Cardiac muscle cell (in vitro differentiated cells and primary cell): Measurements from ENCODE around the gene HTR4. TPM values are rescaled to one million over a fixed set of nuclear protein-coding genes. Genes with fewer than 3 reads are reported as not detected.
"Not testable (repeated sequence)": the region's sequence is repeated elsewhere in the genome, so short reads cannot be mapped to it uniquely, and the experiment has no call there.

Experiments
- DNase-seq, 2 donors: peaks; one replicate each; pipeline versions ENCODE4 v3.0.0 to v3.0.0-alpha.2; 2010 to 2017; ENCODE audit warnings: low read depth in 1 of 2, low spot score in 1 of 2
- H3K27ac ChIP-seq: fragments of 200-600 bp; sonication (generic); 2 replicates; pipeline ENCODE4 v1.5.1; 2016
- H3K27me3 ChIP-seq: fragments of 200-600 bp; sonication (generic); 2 replicates; pipeline ENCODE4 v1.6.0; 2016; ENCODE audit warnings: control low read depth
- H3K36me3 ChIP-seq: fragments of 200-600 bp; sonication (generic); 2 replicates; pipeline ENCODE4 v1.5.1; 2016; ENCODE audit warnings: control low read depth
- H3K4me1 ChIP-seq: fragments of 200-600 bp; sonication (generic); 2 replicates; pipeline ENCODE4 v1.8.1; 2017; ENCODE audit warnings: low read depth, mild to moderate bottlenecking, mixed run types
- H3K4me3 ChIP-seq: fragments of 200-600 bp; sonication (generic); 2 replicates; pipeline ENCODE4 v1.5.1; 2016; ENCODE audit warnings: mild to moderate bottlenecking
- H3K9me3 ChIP-seq: fragments of 200-600 bp; sonication (generic); 2 replicates; pipeline ENCODE4 v1.5.1; 2017; ENCODE audit warnings: low read depth, mild to moderate bottlenecking, control low read depth
- polyA plus RNA-seq: library from polyadenylated mRNA; unstranded; fragments of >200 nt; fragmentation: Nextera tagmentation; extraction: Ambion mirVana; gene quantifications from 2 replicates; pipeline ENCODE4 v1.2.1, GENCODE V29; 2016
- total RNA-seq: library from RNA; depleted of rRNA; stranded (reverse); fragments of >200 nt; gene quantifications from 2 replicates; pipeline ENCODE4 v1.2.3, GENCODE V29; 2016
- TF ChIP-seq, protein P1 (sequence below): IDR thresholded peaks from 2 replicates; pipeline ENCODE4 v1.5.1; 2012; ENCODE audit warnings: low read depth, mild to moderate bottlenecking, low read length

The HTR4 gene
- total and polyA plus RNA-seq, 2 experiments from 2014 or later, result 0.82 to 2.3 TPM

DNA sequence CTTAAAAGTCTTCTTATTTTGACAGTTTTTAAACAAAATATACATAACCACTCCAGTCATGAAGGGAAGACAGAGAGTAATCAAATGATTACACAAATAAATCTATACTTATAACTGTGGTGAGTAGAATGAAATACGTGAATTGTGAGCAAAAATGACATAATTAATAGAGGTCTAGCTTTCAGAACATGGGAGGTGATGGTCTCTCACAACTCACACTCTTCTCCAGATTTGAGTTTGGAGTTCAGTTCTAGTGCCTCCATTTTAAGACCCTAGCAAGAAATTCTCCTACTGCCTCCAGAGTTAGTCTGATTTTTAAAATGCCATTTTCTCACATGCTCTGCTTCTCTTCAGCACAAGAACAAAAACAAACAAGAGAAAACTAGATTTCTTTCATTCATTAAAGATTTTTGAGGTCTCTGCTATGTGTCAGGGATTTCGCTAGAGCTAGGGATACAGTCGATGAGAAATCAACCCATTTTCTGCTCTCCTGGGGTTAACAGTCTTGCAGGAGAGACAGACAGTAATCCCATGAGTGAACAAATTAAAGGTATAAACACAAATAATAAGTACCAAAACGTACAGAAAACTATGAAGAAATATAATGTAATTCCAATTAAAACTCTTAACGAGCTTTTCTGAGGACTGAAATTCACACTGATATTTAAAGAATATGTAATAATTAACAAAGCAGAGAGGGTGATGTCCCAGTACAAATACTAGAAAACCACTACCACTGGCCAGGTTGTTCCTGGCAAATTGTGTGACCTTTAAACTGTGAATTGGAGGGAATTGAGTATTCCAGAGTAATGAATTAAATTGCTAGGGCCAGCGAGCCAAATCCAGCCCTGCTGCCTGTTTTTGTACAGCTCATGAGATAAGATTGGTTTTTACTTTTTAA lies 27.1 kb upstream of the HTR4 start:
- TF ChIP-seq, protein P1, sequence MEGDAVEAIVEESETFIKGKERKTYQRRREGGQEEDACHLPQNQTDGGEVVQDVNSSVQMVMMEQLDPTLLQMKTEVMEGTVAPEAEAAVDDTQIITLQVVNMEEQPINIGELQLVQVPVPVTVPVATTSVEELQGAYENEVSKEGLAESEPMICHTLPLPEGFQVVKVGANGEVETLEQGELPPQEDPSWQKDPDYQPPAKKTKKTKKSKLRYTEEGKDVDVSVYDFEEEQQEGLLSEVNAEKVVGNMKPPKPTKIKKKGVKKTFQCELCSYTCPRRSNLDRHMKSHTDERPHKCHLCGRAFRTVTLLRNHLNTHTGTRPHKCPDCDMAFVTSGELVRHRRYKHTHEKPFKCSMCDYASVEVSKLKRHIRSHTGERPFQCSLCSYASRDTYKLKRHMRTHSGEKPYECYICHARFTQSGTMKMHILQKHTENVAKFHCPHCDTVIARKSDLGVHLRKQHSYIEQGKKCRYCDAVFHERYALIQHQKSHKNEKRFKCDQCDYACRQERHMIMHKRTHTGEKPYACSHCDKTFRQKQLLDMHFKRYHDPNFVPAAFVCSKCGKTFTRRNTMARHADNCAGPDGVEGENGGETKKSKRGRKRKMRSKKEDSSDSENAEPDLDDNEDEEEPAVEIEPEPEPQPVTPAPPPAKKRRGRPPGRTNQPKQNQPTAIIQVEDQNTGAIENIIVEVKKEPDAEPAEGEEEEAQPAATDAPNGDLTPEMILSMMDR, result no peak
- Histone ChIP-seq H3K27me3 (no peaks in the 10 kb centered on the region), H3K9me3 (no peaks in the 10 kb centered on the region), H3K36me3 (no peaks in the 10 kb centered on the region), H3K4me3 (no peak overlapping the region), H3K4me1 (peaks cover 20% of the 10 kb centered on the region), H3K27ac (peak overlapping the region; percentile 70)
- no peak for DNase-seq

DNA sequence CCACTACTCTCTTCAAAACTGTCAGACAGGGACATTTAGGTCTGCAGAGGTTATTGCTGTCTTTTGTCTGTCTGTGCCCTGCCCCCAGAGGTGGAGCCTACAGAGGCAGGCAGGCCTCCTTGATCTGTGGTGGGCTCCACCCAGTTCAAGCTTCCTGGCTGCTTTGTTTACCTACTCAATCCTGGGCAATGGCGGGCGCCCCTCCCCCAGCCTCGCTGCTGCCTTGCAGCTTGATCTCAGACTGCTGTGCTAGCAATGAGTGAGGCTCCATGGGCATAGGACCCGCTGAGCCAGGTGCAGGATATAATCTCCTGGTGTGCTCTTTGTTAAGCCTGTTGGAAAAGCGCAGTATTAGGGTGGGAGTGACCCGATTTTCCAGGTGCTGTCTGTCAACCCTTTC lies 19.4 kb upstream of the HTR4 start:
- H3K27ac ChIP-seq, H3K9me3 ChIP-seq, H3K36me3 ChIP-seq, H3K4me3 ChIP-seq, DNase-seq, H3K4me1 ChIP-seq, H3K27me3 ChIP-seq: not testable (repeated sequence)

DNA sequence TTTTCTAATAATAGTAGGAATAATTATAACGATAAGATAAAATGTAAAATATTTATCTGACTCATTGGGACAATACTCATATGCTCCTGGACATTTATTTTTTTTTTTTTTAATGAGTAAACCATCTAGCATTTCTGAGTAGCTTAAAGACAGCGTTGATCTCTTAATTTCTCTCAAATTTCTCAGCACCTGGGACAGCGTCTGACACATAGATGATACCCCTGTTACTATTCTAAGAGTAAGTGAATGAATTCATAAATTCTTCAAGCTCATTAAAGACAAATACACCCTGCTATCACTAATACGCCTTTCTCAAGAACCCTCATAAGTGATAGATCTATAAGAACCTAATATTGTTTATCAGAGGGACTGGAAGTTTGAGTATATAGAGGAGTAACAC lies 12.0 kb upstream of the HTR4 start:
- Histone ChIP-seq H3K4me1 (no peaks in the 10 kb centered on the region), H3K4me3 (no peak overlapping the region), H3K27ac (no peak overlapping the region), H3K27me3 (no peaks in the 10 kb centered on the region), H3K9me3 (no peaks in the 10 kb centered on the region), H3K36me3 (no peaks in the 10 kb centered on the region)
- TF ChIP-seq, protein P1, result no peak
- DNase-seq, result peak in 1 of 2 donors; percentile 48

GRCh38 chr5:148665431-148665830 lies 11.1 kb upstream of the HTR4 start:
- TF ChIP-seq, protein P1, result no peak
- Histone ChIP-seq H3K27ac (no peak overlapping the region), H3K4me3 (no peak overlapping the region), H3K36me3 (no peaks in the 10 kb centered on the region), H3K9me3 (no peaks in the 10 kb centered on the region), H3K4me1 (peaks cover 6% of the 10 kb centered on the region), H3K27me3 (no peaks in the 10 kb centered on the region)
- no peak for DNase-seq

- H3K9me3 ChIP-seq, result no peaks in the 10 kb centered on the region
- H3K4me3 ChIP-seq, result no peak overlapping the region
- H3K27ac ChIP-seq, result no peak overlapping the region
- no peaks in the 10 kb centered on the region for H3K36me3 ChIP-seq
- TF ChIP-seq, protein P1, result no peak
- DNase-seq, result no peak
- H3K27me3 ChIP-seq, result no peaks in the 10 kb centered on the region
- peaks cover 25% of the 10 kb centered on the region for H3K4me1 ChIP-seq
Observed at GRCh38 chr5:148663509-148663908, 9.2 kb upstream of the HTR4 start.

DNA sequence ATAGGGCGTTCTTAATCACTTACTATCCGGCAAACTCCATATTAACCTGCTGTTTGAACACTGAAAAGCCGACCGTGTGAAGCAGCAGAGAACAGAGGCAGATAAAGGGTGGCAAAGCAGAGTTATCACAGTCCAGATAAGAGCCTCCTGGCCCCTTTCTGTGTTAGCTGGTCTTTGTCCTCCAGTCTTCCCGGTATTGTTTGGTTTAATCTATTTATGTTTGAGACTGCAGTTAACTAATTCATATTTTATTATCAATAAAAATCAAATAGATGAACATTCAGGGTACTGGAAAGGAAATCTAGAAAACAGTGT lies 6.0 kb upstream of the HTR4 start:
- no peak overlapping the region for H3K4me3 ChIP-seq

More for the DNA sequence above, 6.0 kb upstream of the HTR4 start:
- H3K27ac ChIP-seq, result peak overlapping the region; percentile 32
- peaks cover 29% of the 10 kb centered on the region for H3K4me1 ChIP-seq
- TF ChIP-seq, protein P1, result no peak
- H3K9me3 ChIP-seq, result no peaks in the 10 kb centered on the region
- H3K27me3 ChIP-seq, result peaks cover 17% of the 10 kb centered on the region
- DNase-seq, result no peak
- no peaks in the 10 kb centered on the region for H3K36me3 ChIP-seq
